HG03066 (cell line): ENCODE results near the gene FIGNL1.

Experiments used
- ATAC-seq: cut with Tn5 transposase; IDR thresholded peaks from one replicate; pipeline ENCODE4 v1.9.1; 2021; ENCODE audit warnings: low read depth; ENCODE audit not compliant: unreplicated experiment

The FIGNL1 gene

DNA sequence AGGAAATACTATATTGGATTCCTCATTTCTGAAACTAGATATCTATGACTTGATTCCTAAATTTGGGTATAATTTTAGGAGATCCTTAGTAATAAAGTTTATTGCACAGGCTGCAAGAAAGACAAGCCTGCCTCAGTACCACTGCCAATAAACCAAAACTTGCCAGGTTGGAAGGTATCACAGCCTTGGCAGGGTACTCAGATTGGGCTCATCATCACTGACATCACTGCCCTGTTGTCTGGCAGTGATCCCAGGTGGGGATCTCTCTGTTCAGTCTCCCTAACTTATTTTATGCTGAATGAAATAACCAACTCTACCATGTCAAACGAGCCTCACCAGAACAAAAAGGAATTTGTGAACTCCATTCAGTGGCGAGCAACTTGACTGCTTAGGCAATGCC is 18.8 kb downstream of the FIGNL1 start:
- ATAC-seq, result no peak

DNA sequence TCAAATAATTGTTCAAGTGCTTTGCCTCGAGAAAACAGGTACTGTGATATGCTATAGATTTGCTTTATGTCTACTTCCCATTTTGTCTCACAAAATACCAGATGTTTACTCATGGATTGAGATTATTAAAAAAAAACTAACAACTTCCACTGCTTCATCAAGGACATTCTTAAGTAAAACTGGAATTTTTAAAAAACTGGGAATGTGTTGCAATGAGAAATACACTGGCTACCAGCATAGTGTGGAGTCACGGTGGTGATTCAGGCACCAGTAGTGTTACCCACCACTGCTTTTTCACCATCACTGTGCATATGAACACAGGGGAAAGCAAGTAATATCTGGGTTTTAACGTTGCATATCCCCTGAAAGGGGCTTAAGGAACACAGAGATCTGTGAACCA is 21.2 kb downstream of the FIGNL1 start:
- ATAC-seq, result no peak

DNA sequence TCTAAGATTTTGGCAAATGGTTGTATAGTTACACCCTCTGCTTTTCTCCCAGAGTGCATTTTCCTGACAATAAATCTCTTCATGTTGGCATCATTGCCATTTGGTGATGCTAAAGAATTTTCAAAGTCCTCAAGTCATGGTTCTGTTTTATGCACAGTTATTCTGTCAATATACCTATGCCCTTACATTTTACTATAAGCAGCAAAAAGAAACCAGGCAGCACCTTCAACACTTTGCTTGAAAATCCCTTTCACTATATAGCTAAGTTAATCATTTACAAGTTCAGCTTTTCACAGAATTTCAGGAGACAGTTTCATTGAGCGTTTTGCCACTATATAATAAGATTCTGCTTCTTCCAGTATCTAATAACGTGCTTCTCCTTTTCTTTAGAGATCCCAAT is 22.6 kb downstream of the FIGNL1 start:
- no peak for ATAC-seq

DNA sequence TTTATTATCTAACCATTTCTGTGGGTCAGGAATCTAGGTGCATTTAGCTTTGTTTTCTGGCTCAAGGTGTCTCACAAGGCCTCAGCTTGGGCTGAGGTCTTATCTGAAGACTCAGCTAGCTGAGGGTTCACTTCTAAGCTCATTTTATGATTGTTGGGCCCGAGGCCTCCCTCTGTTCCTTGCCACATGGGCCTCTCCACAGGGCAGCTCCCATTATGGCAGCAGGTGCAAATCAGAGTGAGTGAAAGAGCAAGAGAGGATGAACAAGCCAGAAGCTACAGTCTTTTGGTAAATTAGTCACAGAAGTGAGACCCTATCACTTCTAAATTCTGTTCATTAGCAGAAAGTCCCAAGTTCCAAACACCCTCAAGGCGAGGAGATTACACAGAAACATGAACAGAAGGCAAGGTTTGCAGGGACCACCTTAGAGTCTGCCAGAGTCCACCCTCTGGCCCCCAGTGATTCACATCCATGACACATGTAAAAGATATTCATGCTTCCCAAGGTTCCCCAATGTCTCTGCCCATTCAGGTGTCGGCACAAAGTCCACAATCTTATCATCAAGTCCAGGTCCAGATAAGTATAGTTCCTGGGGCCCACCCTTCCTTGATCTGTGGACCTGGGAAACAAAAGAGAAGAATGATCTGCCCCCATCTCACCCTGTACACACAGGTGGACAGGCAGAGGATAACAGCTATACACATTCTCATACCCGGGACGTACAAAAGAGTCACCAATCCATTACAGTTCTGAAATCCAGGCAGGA is 23.7 kb downstream of the FIGNL1 start:
- ATAC-seq, result no peak

DNA sequence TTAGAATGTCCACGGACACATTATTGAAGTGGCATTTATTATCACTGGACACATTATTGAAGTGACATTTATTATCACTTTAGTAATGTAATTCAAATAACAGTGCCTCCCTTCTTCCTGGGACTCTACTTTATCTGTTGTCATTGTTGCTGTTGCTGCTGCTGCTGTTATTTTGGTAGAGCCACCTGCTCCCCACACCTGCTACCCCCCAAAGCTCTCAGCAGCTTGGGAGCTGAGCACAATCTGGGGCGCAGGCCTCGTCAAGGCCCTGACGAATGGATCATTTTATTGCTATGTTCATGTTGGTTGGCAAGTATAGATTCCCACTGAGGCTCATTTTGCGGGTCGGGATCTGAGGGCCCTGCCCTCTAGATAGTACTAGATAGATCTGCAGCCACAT is 24.8 kb downstream of the FIGNL1 start:
- ATAC-seq, result no peak

DNA sequence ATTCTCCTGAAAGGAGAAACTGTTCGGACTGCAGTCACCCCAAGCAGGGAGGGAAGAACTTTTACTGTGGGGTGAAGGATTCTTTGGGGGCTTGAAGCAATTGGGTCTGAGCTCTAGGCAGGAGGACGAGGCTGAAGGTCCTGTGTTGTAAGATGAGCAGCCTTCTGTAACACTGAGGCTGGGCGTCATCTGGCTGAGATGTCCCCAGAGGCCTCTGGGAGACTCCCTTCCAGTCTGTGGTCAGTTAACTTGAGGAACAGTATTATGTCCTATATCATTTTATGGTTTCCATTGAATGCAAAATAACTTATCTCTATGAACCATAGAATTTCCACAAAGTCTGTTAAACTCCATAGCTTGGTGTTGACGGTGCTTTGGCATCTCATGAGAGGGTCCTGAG is 26.3 kb downstream of the FIGNL1 start:
- no peak for ATAC-seq

DNA sequence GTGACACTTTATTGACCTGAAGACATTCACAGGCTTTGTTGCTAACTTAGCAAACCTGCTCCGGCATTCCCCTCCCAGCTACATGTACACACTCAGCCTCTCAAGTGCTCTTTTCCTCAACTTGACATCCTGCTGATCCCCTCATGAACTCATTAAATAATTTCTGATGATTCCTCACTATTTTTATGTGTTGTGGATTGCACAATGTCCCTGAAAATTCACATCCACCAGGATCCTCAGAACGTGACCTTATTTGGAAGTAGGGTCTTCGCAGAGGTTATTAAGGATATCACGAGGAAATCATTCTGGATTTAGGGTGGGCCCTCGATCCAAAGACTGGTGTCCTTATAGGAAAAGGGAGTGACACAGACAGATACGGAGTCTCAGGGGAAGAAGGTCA is 27.3 kb downstream of the FIGNL1 start:
- ATAC-seq, result no peak

DNA sequence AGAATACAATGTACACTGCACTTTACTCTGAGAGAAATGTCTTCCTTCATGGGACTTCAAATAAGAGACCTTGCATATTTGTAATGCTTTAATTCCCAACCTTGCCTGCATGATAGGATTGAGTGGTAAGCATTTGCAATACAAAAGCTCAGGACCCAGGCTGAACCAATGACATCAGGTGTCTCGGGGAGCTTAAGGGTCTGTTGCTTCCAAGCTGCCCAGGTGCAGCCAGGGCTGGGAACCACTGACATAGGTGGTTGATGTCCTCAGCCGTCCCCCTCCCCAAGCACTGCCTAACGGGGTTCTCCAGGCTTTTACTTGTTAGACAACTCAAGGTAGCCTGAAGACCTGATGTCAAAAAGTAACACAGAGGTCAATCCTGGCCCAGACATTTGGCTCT is 29.1 kb downstream of the FIGNL1 start:
- no peak for ATAC-seq

DNA sequence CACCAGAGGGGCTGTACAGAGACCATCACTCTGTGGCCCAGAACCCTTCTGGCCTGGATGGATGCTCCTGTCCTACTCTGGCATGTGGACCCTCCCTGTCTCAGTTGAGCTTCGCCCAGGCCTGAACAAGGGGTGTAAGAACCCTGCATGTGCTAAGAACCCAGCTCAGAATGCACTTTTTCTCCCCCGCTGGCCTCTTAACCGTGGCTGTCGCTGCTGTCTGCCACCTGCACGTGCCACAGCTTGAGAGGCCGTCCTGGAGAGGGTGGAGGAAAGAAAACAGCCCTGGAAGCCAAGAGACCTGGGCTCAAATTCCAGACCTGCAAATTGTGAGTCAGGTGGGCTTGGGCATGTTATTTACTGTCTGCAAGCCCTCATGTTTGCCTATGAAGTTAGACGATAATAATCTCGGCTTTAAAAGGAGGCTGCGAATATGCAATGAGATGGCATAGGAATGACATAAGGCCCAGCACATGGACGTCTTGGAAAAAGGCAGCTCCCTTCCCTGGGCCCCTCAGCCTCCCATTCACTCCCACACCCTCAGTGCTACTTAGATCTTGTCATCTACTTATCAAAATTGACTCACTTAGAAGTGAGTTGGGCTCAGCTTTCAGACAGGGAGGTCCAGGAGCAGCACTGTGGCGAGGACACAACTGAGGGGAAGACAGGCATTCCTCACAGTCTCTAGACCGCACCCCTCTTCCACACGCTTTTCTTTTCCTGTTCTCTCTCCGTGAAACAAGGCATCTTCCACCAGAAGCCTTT is 31.4 kb downstream of the FIGNL1 start:
- ATAC-seq, result no peak

DNA sequence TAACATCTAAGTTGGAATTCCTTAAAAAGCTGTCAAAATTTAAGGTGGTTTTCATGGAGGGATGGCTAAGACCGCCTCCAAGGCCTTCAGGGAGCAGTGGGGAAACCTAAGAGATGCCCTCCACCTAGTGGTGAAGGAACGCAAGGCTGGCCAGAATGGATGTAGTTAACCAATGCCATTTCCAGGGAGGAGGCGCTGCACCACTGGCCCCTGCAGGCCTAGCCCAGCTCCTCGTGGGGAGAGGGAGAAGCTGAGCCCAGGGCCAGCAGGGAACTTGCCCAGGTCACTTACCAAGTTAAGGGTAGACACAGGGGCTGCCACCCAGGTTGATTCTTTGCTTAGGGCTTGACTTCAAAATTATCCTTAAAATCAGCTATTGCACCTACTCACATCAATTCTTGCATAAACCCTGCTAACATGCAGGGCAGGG is 32.0 kb downstream of the FIGNL1 start:
- ATAC-seq, result peak; percentile 81

DNA sequence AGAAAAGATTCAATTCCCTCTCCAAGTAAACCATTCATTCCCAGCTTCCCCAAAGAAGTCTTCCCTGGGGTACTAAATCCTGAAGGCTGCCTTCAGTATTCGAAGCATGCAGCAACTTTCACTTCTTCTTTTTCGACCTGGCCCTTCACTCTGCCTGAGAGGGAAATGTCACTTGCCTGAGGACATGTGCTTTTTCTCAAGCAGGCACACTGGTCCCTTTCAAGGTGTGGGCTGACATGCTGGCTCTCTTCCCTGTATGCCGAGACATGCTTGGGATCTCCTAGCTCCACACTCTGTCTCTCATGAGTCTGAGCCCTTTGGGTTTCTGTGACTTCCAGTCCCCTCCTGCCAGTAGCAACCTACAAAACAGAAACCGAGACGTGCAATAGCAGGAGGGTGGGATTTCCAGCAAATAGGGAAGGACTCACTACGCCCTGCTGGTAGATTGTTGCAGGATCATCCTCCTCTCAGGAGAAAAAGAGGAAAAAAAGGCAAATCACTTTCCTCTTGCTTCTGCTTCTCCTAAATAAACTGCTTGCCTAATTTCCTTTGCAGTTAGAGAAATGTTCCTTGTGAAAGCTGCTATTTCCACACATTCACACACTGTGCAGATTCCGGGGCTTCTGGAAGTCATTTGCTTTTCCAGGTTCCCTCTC is 33.5 kb downstream of the FIGNL1 start:
- ATAC-seq, result peak; percentile 82

DNA sequence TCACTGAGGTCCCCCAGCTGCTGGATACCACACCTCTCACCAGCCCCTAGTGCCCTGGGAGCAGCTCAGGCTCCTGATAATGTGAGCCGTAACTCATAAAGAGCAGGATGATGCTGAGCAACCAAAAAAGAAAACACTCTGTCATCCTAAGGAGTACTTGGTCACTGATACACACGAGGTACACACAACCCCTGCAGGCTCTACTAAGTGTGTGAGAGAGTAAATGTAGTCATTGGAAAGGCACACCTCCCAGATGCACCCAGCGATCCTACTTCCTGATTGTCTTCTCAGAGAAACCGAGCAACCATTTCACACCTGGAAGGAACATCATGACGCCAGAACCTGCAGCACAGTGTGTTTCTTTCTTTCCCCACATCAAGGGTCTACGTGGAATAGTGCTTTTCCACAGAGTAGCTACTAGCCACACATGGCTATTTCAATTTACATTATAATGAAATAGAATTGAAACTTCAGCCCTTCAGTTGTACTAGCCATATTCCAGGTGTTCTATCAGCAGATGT is 34.2 kb downstream of the FIGNL1 start:
- ATAC-seq, result no peak

DNA sequence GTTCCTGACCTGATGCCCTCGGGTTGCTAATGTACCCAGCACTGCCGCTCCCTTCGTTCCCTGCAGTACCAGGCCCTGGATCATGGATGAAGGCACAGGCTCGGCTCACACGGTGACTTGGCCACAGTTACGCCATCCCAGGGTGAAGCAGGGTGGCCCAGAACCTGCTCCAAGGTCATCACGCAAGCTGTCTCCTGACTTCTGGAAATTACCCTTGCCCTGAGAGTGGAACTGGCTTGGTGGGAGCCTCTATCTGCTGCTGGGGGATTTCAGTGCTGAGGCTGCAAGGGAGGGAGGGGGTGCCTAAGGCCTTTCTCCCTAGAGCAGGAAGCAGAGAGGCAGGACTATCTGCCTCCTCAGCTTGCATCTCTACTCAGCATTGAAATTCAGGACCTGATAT is 36.6 kb downstream of the FIGNL1 start:
- ATAC-seq, result no peak

DNA sequence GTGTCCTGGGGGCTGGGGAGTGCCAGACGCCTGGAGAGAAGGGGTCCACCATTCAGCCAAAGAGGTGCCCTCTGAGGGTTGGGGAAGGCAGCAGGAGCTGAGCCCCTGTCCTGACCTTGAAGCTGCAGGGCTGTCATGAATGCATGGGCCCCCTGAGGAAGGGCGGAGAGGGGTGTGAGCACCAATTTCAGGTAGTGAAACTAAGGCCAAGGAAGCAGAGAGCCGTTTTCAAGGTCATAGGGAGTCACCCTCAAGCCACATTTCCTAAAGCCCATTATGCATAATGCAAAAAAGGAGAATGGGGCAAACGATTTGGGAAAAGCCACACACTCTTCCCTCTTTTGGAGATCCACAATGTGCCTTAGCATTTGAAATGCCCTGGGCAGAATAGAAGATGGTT is 37.2 kb downstream of the FIGNL1 start:
- no peak for ATAC-seq

DNA sequence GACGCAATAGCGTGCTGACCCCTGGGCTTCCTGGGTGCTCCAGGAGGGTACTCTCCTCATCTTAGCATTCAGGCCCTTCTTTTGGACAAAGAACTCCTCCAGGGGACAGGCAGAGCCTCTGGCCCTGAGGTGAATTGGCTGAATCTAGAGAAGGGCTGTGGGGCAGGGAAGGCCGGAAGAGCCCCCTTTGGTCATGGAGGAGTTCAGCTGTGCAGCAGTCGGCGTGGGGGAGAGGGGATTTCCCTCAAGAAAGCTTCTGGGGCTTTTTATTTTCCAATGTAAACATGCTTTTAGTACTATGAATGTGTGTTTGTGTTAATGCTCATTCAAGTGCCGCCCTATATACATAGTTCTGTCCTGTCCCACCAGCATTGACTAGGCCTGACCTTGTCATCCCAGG is 38.8 kb downstream of the FIGNL1 start:
- ATAC-seq, result no peak

DNA sequence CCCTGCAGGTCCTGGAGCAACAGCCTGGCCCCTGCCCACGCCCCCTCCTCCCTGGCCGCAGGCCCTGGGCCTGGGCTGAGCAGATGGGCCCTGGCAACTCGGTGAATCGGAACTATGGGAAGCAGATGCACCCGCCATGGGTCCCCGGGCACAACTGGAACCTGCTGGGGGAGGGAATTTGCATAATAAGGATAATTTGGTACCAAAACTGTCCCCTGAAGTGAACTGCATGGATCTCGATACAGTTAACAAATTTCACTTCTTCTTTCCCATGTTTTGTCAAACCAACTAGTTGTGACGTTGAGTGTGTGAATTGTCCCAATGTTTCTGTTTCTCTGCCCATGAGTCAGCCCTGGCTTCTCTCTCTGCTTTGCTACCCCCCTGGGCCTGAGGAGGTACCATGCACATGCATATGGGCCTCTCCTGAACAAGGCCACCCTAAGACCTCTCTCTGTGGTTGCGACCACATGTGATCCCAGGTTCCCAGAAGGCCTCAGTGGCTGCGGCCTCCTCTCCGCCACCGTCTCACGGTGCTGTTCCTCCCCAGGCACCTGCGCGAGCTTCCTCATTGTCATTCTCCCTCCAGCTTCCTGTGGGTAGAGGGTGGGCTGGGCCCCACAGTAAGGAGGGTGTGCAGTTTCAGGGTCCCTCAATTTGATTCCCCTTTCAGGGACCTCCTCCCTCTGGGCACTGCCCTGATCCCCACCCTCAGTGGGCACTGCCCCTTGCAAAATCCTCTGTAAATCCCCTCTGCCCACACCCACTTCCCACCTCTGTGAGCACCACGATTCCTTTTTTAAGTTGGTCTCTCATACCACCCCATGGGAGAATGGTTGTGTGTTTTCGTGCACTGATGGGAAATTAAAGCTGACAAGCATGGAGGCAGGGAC is 40.0 kb downstream of the FIGNL1 start:
- ATAC-seq, result peak; percentile 49

DNA sequence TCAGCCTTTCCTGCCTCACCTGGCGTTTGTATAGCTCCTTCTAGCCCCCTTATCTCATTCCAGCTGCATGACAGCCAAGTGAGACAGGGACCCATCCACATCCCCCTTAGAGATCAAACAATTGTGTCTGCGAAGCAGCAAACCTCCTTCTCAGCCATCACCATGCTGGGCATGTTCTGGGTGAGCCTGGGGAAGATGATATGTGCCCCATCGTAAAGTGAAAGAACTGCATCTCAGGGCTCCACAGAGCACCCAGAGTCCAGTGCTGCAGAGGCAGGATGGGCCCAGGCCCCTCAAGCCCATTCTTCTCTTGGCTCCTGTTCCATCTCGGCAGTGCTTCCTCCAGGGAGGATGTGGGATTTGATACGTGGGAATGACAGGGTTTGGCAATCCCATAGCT is 43.2 kb downstream of the FIGNL1 start:
- no peak for ATAC-seq

DNA sequence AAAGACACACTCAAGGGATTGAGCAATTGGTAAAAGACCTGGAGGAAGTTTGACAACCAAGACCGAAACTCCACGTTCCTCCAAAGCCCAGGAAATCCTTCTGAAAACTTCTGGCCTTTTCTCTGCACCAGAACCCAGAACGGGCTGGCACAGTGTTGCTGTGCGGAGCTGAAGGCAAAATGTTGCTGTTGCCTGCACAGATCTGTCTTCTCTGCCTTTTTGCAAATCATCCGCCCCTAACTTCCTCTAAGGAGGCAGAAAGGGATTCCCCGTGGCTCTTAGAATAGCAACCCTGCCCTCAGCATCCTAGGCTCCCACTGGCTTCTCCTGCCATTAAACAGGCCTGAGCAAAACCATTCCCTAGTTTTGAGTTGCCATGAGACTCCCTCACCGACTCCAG is 44.9 kb downstream of the FIGNL1 start:
- ATAC-seq, result no peak

DNA sequence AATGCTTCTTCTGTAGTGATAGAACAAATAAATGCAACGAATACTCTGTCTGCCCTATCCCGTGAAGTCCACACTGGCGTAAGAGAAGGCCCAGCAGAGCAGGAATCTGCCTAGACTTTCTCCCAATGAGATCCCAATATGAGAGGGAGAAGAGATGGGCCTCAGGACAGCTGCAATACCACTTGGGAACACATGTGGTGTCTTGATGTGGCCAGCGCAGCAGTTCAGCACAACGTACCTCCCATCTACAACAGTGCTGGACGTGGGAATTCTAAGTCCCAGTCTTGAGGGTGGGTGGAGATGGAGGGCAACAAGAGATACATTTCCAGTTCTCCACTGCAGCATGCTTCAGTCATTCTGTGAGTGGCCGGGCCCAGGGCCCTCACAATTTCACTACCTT is 45.8 kb downstream of the FIGNL1 start:
- no peak for ATAC-seq

DNA sequence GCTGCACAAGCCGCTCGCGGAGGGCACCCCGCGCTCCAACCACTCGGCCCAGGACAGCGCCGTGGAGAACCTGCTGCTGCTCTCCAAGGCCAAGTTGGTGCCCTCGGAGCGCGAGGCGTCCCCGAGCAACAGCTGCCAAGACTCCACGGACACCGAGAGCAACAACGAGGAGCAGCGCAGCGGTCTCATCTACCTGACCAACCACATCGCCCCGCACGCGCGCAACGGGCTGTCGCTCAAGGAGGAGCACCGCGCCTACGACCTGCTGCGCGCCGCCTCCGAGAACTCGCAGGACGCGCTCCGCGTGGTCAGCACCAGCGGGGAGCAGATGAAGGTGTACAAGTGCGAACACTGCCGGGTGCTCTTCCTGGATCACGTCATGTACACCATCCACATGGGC is 50.0 kb downstream of the FIGNL1 start:
- ATAC-seq, result no peak
